ENCODE measurements around the gene MYLK3. TPM values are rescaled to one million over a fixed set of nuclear protein-coding genes. Genes with fewer than 3 reads are reported as not detected.
A peak's percentile ranks its signal among the peaks of the same experiment; 100 is the strongest.
"Not testable (repeated sequence)": the region's sequence is repeated elsewhere in the genome, so short reads cannot be mapped to it uniquely, and the experiment has no call there.

MYLK3 gene
- total RNA-seq, 2 experiments from 2014 or later = 0.97 to 2.3 TPM

GRCh38 chr16:46787909-46788308 lies 39.8 kb upstream of the MYLK3 start:
- no peak overlapping the region for H2AFZ ChIP-seq (ENCODE audit: low read length)
- H3K4me2 ChIP-seq (ENCODE audit: low read length) = peak overlapping the region; percentile 86
- peaks cover 43% of the 10 kb centered on the region for H3K4me1 ChIP-seq (ENCODE audit: insufficient read depth, low read length, poor library complexity, severe bottlenecking)
- BruUV-seq (replicated peaks) = no TSS peak
- H3K9me3 ChIP-seq (ENCODE audit: low read length) = peaks cover 16% of the 10 kb centered on the region; the same call in 1 of the 2 replicates
- ChIA-PET POLR2A (interaction anchor here (0.6 to 1.4 kb wide), 8 partner anchors 9 to 218 kb away, joined by 3 to 10 read pairs (median 4); partner anchors contain the start of gene GPT2), CTCF (ENCODE audit: unreplicated experiment) (no interaction called here)
- no peak for TF ChIP-seq CTCF (conservative IDR thresholded peaks at IDR 0.05; ENCODE audit: low read length)
- TF ChIP-seq EZH2phosphoT487 (IDR thresholded peaks at IDR 0.05; ENCODE audit: borderline replicate concordance, low read depth, low read length) = no peak
- no peaks in the 10 kb centered on the region for H3K9me2 ChIP-seq (ENCODE audit: insufficient read depth, low read length)
- intact Hi-C loops (cut with micrococcal nuclease; ENCODE audit: unreplicated experiment) = no loop called here
- DNase-seq (ENCODE audit: low spot score) = peak; percentile 73
- peak overlapping the region; percentile 4 for H3K4me3 ChIP-seq (ENCODE audit: low read depth, low read length, poor library complexity, severe bottlenecking)
- H4K20me1 ChIP-seq (ENCODE audit: insufficient read depth, low read length) = no peaks in the 10 kb centered on the region
- H3K79me2 ChIP-seq (ENCODE audit: insufficient read depth, low read depth, low read length) = no peaks in the 10 kb centered on the region
- H3K36me3 ChIP-seq (ENCODE audit: insufficient read depth, low read length) = peaks cover 4% of the 10 kb centered on the region; the same call in 1 of the 2 replicates
- peak overlapping the region; percentile 81 for H3K27ac ChIP-seq (ENCODE audit: low read depth, low read length, poor library complexity, severe bottlenecking)

- Histone ChIP-seq H3K9me3 (ENCODE audit: low read length) (peaks cover 16% of the 10 kb centered on the region; the same call in 1 of the 2 replicates), H3K9me2 (ENCODE audit: insufficient read depth, low read length) (no peaks in the 10 kb centered on the region), H3K79me2 (ENCODE audit: insufficient read depth, low read depth, low read length) (no peaks in the 10 kb centered on the region), H3K27ac (ENCODE audit: low read depth, low read length, poor library complexity, severe bottlenecking) (no peak overlapping the region), H3K4me3 (ENCODE audit: low read depth, low read length, poor library complexity, severe bottlenecking) (no peak overlapping the region), H3K4me1 (ENCODE audit: insufficient read depth, low read length, poor library complexity, severe bottlenecking) (peaks cover 28% of the 10 kb centered on the region), H4K20me1 (ENCODE audit: insufficient read depth, low read length) (no peaks in the 10 kb centered on the region), H2AFZ (ENCODE audit: low read length) (no peak overlapping the region), H3K36me3 (ENCODE audit: insufficient read depth, low read length) (peaks cover 4% of the 10 kb centered on the region; the same call in 1 of the 2 replicates), H3K4me2 (ENCODE audit: low read length) (no peak overlapping the region)
- BruUV-seq (replicated peaks) = no TSS peak
- CTCF ChIA-PET (ENCODE audit: unreplicated experiment) = no interaction called here
- POLR2A ChIA-PET = interaction anchor here (0.6 to 0.9 kb wide), 5 partner anchors 12 to 186 kb away, joined by 3 to 4 read pairs (median 3); no protein-coding TSS in a partner anchor
- DNase-seq (ENCODE audit: low spot score) = no peak
- TF ChIP-seq CTCF (conservative IDR thresholded peaks at IDR 0.05; ENCODE audit: low read length) (no peak), EZH2phosphoT487 (IDR thresholded peaks at IDR 0.05; ENCODE audit: borderline replicate concordance, low read depth, low read length) (no peak)
- intact Hi-C loops (cut with micrococcal nuclease; ENCODE audit: unreplicated experiment) = no loop called here
Observed at GRCh38 chr16:46785076-46785845, 37.1 kb upstream of the MYLK3 start.

GRCh38 chr16:46784569-46784968 lies 36.4 kb upstream of the MYLK3 start:
- H3K4me3 ChIP-seq (ENCODE audit: low read depth, low read length, poor library complexity, severe bottlenecking); intact Hi-C loops (cut with micrococcal nuclease; ENCODE audit: unreplicated experiment); BruUV-seq (replicated peaks); CTCF ChIA-PET (ENCODE audit: unreplicated experiment); H3K79me2 ChIP-seq (ENCODE audit: insufficient read depth, low read depth, low read length); DNase-seq (ENCODE audit: low spot score); H3K27ac ChIP-seq (ENCODE audit: low read depth, low read length, poor library complexity, severe bottlenecking); H3K36me3 ChIP-seq (ENCODE audit: insufficient read depth, low read length); H3K9me2 ChIP-seq (ENCODE audit: insufficient read depth, low read length); H3K4me2 ChIP-seq (ENCODE audit: low read length); H2AFZ ChIP-seq (ENCODE audit: low read length); H4K20me1 ChIP-seq (ENCODE audit: insufficient read depth, low read length): not testable (repeated sequence)
- POLR2A ChIA-PET = interaction anchor here (0.6 to 0.9 kb wide), 5 partner anchors 13 to 44 kb away, joined by 3 to 4 read pairs (median 3); no protein-coding TSS in a partner anchor
- H3K4me1 ChIP-seq (ENCODE audit: insufficient read depth, low read length, poor library complexity, severe bottlenecking) = peaks cover 25% of the 10 kb centered on the region
- peaks cover 16% of the 10 kb centered on the region; the same call in 1 of the 2 replicates for H3K9me3 ChIP-seq (ENCODE audit: low read length)
